Calu3 (cell line): ENCODE results near the gene ANKS1B. TPM values are rescaled to one million over a fixed set of nuclear protein-coding genes. Genes with fewer than 3 reads are reported as not detected.

Source experiments
- BruUV-seq: library from RNA; stranded (reverse); fragments of 400-500 nt; replicated peaks from 2 replicates; lab custom pipeline; 2021; lab: Mats Ljungman, UMichigan
- CTCF ChIA-PET: fragments of 300-600 bp; sonication (Branson Sonifier 250); formaldehyde crosslinking; loops from one replicate; lab custom pipeline; 2022; ENCODE audit warnings: antibody characterized with exemption; lab: Charles Lee
- DNase-seq: peaks from one replicate; pipeline ENCODE4 v3.0.0; 2022
- H3K27ac Mint-ChIP-seq: one replicate; pipeline ENCODE4 v1.8.0; 2022; ENCODE audit warnings: mixed read lengths; ENCODE audit not compliant: unreplicated experiment
- H3K27me3 Mint-ChIP-seq: one replicate; pipeline ENCODE4 v1.8.0; 2022; ENCODE audit warnings: mixed read lengths; ENCODE audit not compliant: unreplicated experiment
- H3K36me3 Mint-ChIP-seq: one replicate; pipeline ENCODE4 v1.8.0; 2022; ENCODE audit warnings: mild to moderate bottlenecking, moderate library complexity, mixed read lengths; ENCODE audit not compliant: insufficient read depth, unreplicated experiment
- H3K4me1 Mint-ChIP-seq: one replicate; pipeline ENCODE4 v1.8.0; 2022; ENCODE audit warnings: mild to moderate bottlenecking, low read depth, mixed read lengths; ENCODE audit not compliant: unreplicated experiment
- H3K4me3 Mint-ChIP-seq: one replicate; pipeline ENCODE4 v1.8.0; 2022; ENCODE audit warnings: mild to moderate bottlenecking, low read depth, moderate library complexity, mixed read lengths; ENCODE audit not compliant: unreplicated experiment
- H3K9me3 Mint-ChIP-seq: one replicate; pipeline ENCODE4 v1.8.0; 2022; ENCODE audit warnings: low read depth, mixed read lengths; ENCODE audit not compliant: unreplicated experiment
- CTCF ChIP-seq: fragments of 200-600 bp; IDR thresholded peaks from one replicate; pipeline ENCODE4 v1.8.0; 2022; ENCODE audit warnings: antibody characterized with exemption; ENCODE audit not compliant: unreplicated experiment
- intact Hi-C: fragments of 100-400 bp; cut with micrococcal nuclease; formaldehyde crosslinking; loops from one replicate; pipeline ENCODE4 v1.10.0; 2022; ENCODE audit not compliant: unreplicated experiment
- total RNA-seq: library from RNA; stranded (reverse); gene quantifications from 2 replicates; pipeline ENCODE4 v1.2.3, GENCODE V29; 2022

ANKS1B gene
- total RNA-seq, 1 experiment from 2014 or later: 1.7 TPM

GRCh38 chr12:99553461-99553860 lies 431.3 kb downstream of the ANKS1B start:
- TF ChIP-seq CTCF: no peak
- intact Hi-C loops: no loop called here
- H3K27ac Mint-ChIP-seq: no peak overlapping the region
- H3K27me3 Mint-ChIP-seq: no peaks in the 10 kb centered on the region
- H3K4me3 Mint-ChIP-seq: no peak overlapping the region
- no TSS peak for BruUV-seq
- no peaks in the 10 kb centered on the region for H3K4me1 Mint-ChIP-seq
- CTCF ChIA-PET: no interaction called here
- no peaks in the 10 kb centered on the region for H3K36me3 Mint-ChIP-seq
- H3K9me3 Mint-ChIP-seq: peaks cover 5% of the 10 kb centered on the region
- DNase-seq: no peak

- H3K4me3 Mint-ChIP-seq: no peak overlapping the region
- no peaks in the 10 kb centered on the region for H3K9me3 Mint-ChIP-seq
- DNase-seq: no peak
- intact Hi-C loops: no loop called here
- CTCF ChIA-PET: no interaction called here
- no peaks in the 10 kb centered on the region for H3K36me3 Mint-ChIP-seq
- TF ChIP-seq CTCF: no peak
- H3K4me1 Mint-ChIP-seq: no peaks in the 10 kb centered on the region
- no peaks in the 10 kb centered on the region for H3K27me3 Mint-ChIP-seq
- BruUV-seq: no TSS peak
- no peak overlapping the region for H3K27ac Mint-ChIP-seq
These were observed 432.7 kb downstream of the ANKS1B start for GRCh38 chr12:99552022-99552421.

- H3K36me3 Mint-ChIP-seq: no peaks in the 10 kb centered on the region
- H3K27me3 Mint-ChIP-seq: no peaks in the 10 kb centered on the region
- CTCF ChIA-PET: no interaction called here
- TF ChIP-seq CTCF: no peak
- intact Hi-C loops: no loop called here
- no peak overlapping the region for H3K4me3 Mint-ChIP-seq
- H3K4me1 Mint-ChIP-seq: no peaks in the 10 kb centered on the region
- DNase-seq: no peak
- H3K9me3 Mint-ChIP-seq: no peaks in the 10 kb centered on the region
- no peak overlapping the region for H3K27ac Mint-ChIP-seq
- no TSS peak for BruUV-seq
These were observed 435.1 kb downstream of the ANKS1B start for GRCh38 chr12:99549651-99550050.

- CTCF ChIA-PET: no interaction called here
- TF ChIP-seq CTCF: no peak
- no peak for DNase-seq
- intact Hi-C loops: no loop called here
- no peaks in the 10 kb centered on the region for H3K27me3 Mint-ChIP-seq
- BruUV-seq: no TSS peak
- H3K36me3 Mint-ChIP-seq: no peaks in the 10 kb centered on the region
- H3K4me3 Mint-ChIP-seq: no peak overlapping the region
- H3K4me1 Mint-ChIP-seq: no peaks in the 10 kb centered on the region
- no peaks in the 10 kb centered on the region for H3K9me3 Mint-ChIP-seq
- no peak overlapping the region for H3K27ac Mint-ChIP-seq
These were observed 435.5 kb downstream of the ANKS1B start for GRCh38 chr12:99549196-99549595.
